ENCODE measurements around the gene PHAX.

DNA sequence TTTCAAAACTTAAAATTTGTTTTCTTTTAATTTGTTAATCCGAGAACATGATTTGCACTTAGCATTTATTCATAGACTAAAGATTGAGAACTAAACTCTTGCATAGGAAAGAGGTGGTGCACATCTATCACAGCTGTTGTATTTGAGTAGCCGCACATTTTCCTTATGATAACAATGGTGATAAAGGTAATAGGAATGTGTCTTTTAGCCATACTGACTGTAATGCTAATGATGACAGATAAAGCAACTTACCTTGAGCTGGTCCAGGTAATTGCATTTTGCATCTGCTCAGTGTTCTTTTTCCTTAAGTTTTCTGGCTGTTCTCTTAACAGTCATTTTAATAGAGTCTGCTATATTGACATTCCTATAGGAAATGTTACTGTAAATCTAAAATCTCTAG, 19.0 kb downstream of the PHAX start:
- TF ChIP-seq EZH2phosphoT487 (IDR thresholded peaks at IDR 0.05; ENCODE audit: insufficient read depth, low read depth): no peak
- no peak for TF ChIP-seq EZH2 (IDR thresholded peaks at IDR 0.05; ENCODE audit: insufficient read depth, poor library complexity, severe bottlenecking)

Data from GM23248 (cell line).